ENCODE results near the gene INSRR.

Gene INSRR

GRCh38 chr1:156832434-156832833 lies 26.5 kb downstream of the INSRR start:
- no peak for DNase-seq (ENCODE audit: low read depth)

DNA sequence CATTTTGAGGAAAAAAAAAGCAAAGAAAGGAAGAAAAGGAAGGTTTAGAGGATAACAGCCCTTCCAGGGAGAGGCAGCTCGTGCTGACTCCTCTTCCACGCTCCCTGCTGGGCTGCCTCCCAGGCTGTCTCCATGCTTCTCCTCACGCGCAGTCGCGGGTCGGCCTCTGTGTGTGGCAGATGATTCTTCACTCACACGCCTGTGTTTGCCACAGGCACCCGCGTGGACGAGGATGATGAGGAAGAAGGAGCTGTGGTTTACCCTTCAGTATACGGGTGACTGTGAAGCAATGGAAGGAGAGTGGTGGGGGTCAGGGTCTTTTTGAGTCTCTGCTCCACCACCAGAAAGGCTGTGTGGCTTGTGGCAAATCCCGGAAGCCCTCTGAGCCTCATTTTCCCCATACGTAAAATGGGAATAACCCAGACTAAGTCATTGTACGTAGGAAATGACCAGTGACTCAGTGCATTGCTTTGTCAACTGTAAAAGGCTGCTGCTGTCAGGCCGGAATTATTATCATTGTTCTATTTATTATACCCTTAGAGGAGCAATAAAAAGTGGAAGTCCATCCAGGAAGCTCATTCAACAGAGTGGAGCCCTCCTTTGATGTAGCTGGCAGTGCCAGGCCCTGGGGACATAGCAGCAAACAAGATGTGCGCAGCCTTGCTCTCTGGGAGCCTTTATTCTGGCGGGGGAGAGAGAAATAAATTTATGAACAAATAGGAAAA lies 30.4 kb downstream of the INSRR start:
- no peak for DNase-seq (ENCODE audit: low read depth)

DNA sequence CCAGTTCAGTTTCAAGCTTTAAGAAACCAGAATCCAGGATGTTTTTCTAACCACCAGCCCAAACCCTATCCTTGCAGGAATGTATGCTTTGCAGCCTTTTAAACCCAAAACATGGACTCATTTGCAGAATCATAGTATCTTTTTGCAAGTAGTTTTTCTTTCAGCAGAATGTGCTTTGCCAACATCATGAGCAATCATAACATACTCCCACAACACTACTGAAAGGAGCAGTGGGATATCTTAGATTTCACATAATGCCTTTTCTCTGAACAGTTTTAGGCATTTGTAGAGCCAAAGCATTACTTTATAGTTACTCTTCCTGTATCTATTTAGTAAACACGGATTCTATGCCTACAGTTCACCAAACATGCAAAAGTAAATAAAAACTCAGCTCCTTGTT lies 32.3 kb downstream of the INSRR start:
- no peak for DNase-seq (ENCODE audit: low read depth)

GRCh38 chr1:156823210-156823790 lies 35.6 kb downstream of the INSRR start:
- DNase-seq (ENCODE audit: low read depth): no peak

- no peak for DNase-seq (ENCODE audit: low read depth)
These were observed 36.2 kb downstream of the INSRR start for GRCh38 chr1:156822680-156823079.

GRCh38 chr1:156821801-156822200 lies 37.1 kb downstream of the INSRR start:
- peak; percentile 46 for DNase-seq (ENCODE audit: low read depth)

- peak; percentile 90 for DNase-seq (ENCODE audit: low read depth)
These were observed 42.2 kb downstream of the INSRR start, which contains the start of gene SH2D2A for GRCh38 chr1:156816561-156817328. Gene SH2D2A, minus strand, starts transcription at chr1:156816848. Its CDS starts 140 bp downstream, at chr1:156816708.

GRCh38 chr1:156815961-156816422 lies 42.9 kb downstream of the INSRR start:
- DNase-seq (ENCODE audit: low read depth): no peak

- no peak for DNase-seq (ENCODE audit: low read depth)
These were observed 43.5 kb downstream of the INSRR start for GRCh38 chr1:156815307-156815826.

GRCh38 chr1:156814571-156815260 lies 44.2 kb downstream of the INSRR start:
- DNase-seq (ENCODE audit: low read depth): no peak

GRCh38 chr1:156813750-156814570 lies 45.0 kb downstream of the INSRR start:
- DNase-seq (ENCODE audit: low read depth): peak; percentile 74

- no peak for DNase-seq (ENCODE audit: low read depth)
These were observed 45.6 kb downstream of the INSRR start for GRCh38 chr1:156813298-156813697.

DNA sequence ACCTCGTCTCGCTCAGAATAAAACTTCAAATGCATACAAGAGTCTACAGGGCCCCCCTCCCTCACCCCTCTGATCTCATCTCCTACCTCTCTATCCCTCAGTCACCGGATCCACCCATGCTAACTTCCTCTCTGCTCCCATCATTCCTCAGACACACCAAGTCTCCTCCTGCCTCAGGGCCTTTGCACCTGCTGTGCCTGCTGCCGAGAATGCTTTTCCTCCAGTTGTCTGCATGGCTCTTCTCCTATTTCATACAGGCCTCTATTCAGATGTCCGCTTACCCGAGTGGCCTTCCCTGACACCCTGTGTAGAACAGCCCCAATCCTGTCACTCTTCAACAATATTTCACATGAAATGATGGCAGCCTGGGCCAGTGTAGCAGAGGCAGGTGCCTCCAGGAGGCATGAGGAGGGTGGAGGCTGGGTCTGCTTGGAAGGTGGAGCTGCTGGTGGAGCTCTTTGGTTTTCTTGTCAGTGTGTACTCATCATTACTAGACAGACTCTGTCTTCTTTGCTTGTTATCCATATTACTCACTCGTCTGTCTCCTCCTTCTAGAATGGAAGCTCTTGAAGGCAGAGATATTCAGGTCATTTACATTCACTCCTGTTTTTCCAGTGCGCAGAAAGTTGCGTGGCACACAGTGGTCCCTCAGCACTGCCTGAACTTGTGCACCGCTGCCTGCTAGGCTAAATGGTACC lies 46.5 kb downstream of the INSRR start:
- no peak for DNase-seq (ENCODE audit: low read depth)

- no peak for DNase-seq (ENCODE audit: low read depth)
These were observed 47.7 kb downstream of the INSRR start for GRCh38 chr1:156811168-156811567.

- no peak for DNase-seq (ENCODE audit: low read depth)
These were observed 49.1 kb downstream of the INSRR start for GRCh38 chr1:156809711-156810366.

- no peak for DNase-seq (ENCODE audit: low read depth)
These were observed 49.6 kb downstream of the INSRR start for GRCh38 chr1:156809281-156809680.

DNA sequence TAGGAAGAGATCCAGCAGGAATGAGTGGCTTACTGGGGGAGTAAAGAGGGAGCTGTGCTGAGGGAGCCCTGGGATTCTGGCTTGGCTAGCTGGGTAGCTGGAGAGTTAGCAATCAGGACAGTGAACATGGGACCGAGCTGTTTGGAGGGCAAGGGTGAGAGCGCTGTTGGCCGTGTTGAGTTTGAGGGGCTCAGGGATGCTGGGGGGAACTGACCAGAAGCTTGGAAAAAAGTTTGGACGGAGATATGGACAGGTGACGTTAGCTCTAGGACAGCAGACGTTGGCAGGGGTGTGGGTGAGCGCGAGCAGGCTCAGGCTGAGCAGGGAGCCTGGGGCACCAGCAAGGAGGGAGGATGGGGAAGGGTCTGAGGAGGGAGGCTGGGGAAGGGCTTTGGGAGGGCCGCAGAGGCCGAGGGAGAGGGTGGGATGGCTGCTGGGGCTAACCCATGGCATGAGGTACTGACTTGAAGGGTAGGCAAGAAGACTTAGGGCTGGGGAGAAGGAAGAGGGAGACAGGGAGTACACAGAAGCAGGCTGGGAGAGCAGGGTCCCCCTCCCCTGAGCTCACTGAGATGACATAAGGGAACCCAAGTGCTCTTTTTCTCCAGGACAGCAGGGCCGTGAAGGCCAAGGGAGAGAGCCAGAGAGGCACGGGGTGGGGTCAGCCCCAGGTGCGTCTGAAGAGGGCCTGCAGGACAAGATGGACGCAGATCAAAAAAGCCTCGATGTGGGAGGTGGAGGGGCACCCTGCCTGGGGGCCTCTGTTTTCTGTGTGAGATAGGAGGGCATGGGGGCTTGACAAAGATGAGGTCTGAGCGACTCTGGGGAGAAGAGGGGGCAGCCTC lies 50.5 kb downstream of the INSRR start:
- no peak for DNase-seq (ENCODE audit: low read depth)

DNA sequence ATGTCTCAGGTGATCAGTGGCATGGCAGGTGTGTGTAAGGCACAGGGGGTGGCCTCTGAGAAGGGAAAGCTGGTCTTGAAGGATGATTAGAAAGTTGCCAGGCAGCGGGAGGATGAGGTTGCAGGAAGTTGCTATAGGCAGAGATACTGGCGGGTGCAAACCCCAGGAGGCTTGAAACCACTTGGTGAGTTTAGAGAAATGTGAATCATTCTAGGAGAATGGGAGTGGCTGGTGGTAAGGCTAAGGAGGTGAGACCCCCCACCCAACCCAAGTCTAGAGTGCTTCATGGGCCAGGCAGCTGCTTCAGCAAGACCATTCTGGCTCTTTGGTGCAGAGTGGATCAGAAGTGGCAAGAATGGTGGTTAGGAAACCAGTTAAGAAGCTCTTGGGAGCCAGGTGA lies 51.3 kb downstream of the INSRR start:
- no peak for DNase-seq (ENCODE audit: low read depth)
